ENCODE measurements around the gene TMEM131.

DNA sequence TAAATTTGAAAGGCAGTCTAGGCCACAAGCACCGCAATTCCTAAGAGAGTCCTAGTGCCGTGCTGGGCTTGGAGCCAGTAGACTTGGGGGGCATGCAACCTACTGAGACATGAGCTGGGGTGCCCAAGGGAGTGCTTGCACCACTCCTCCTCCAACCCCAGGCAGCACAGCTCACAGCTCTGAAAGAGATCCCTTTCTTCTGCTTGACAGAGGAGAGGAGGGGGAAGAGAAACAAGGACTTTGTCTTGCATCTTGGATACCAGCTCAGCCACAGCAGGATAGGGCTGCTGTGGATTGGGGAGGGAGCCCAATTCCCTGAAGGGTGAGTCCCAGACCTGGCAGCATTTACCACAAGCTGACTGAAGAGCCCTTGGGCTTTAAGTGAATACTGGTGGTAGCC, 134.6 kb downstream of the TMEM131 start:
- TF ChIP-seq, protein P1, sequence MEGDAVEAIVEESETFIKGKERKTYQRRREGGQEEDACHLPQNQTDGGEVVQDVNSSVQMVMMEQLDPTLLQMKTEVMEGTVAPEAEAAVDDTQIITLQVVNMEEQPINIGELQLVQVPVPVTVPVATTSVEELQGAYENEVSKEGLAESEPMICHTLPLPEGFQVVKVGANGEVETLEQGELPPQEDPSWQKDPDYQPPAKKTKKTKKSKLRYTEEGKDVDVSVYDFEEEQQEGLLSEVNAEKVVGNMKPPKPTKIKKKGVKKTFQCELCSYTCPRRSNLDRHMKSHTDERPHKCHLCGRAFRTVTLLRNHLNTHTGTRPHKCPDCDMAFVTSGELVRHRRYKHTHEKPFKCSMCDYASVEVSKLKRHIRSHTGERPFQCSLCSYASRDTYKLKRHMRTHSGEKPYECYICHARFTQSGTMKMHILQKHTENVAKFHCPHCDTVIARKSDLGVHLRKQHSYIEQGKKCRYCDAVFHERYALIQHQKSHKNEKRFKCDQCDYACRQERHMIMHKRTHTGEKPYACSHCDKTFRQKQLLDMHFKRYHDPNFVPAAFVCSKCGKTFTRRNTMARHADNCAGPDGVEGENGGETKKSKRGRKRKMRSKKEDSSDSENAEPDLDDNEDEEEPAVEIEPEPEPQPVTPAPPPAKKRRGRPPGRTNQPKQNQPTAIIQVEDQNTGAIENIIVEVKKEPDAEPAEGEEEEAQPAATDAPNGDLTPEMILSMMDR (IDR thresholded peaks at IDR 0.05): no peak
- TF ChIP-seq POLR2A (IDR thresholded peaks at IDR 0.05) (no peak), EP300 (IDR thresholded peaks at IDR 0.05) (no peak)

Measured in upper lobe of left lung (tissue), 4 donors.